ENCODE measurements around the gene C12orf42. TPM values are rescaled to one million over a fixed set of nuclear protein-coding genes. Genes with fewer than 3 reads are reported as not detected.

Gene C12orf42
- total and polyA plus RNA-seq, 10 of the 15 experiments (the other 5 are each of a cell fraction or from before 2014, with no cell fraction given) = 1.4 to 7.0 (median 2.4) TPM

GRCh38 chr12:103279444-103279843, 216.3 kb downstream of the C12orf42 start (continued):
- peak; percentile 89; the same call in 1 of the 2 replicates for TF ChIP-seq FOXM1 (IDR thresholded peaks at IDR 0.05; ENCODE audit: low read depth, low read length)
- no peak for TF ChIP-seq ASH2L (IDR thresholded peaks at IDR 0.05; ENCODE audit: borderline replicate concordance, low read depth)
- no peak for TF ChIP-seq HDGF (IDR thresholded peaks at IDR 0.05)
- peak; percentile 35; the same call in 1 of the 2 replicates for TF ChIP-seq ZNF217 (IDR thresholded peaks at IDR 0.05)
- peak; percentile 65; the same call in 1 of the 2 replicates for TF ChIP-seq CREB1 (IDR thresholded peaks at IDR 0.05; ENCODE audit: low read depth)
- TF ChIP-seq ATF7 (IDR thresholded peaks at IDR 0.05; ENCODE audit: low read depth) = peak; percentile 91
- peak; percentile 69 to 78 for TF ChIP-seq BHLHE40 (IDR thresholded peaks at IDR 0.05; ENCODE audit: borderline replicate concordance in 1 of 2, low read depth in 2 of 2, low read length in 1 of 2)
- TF ChIP-seq RB1 (IDR thresholded peaks at IDR 0.05; ENCODE audit: borderline replicate concordance) = no peak; the same call in 1 of the 2 replicates
- TF ChIP-seq ETV6 (conservative IDR thresholded peaks at IDR 0.05 in 1 of 2, IDR thresholded peaks at IDR 0.05 in 1 of 2; ENCODE audit: borderline replicate concordance in 1 of 2, low read depth in 1 of 2) = peak in 1 of 2 experiments; percentile 90; a peak in 2 of 4 replicates
- TF ChIP-seq JUNB (IDR thresholded peaks at IDR 0.05) = peak; percentile 94
- TF ChIP-seq TBL1XR1 (IDR thresholded peaks at IDR 0.05; ENCODE audit: low read depth, low read length) = peak; percentile 16; the same call in 1 of the 2 replicates
- peak; percentile 83 for TF ChIP-seq IKZF1 (conservative IDR thresholded peaks at IDR 0.05)
- TF ChIP-seq ZBTB40 (IDR thresholded peaks at IDR 0.05; ENCODE audit: borderline replicate concordance) = no peak
- TF ChIP-seq KAT2A (conservative IDR thresholded peaks at IDR 0.05; ENCODE audit: control insufficient read depth, low read depth, low read length) = no peak
- TF ChIP-seq JUND (IDR thresholded peaks at IDR 0.05; ENCODE audit: low read depth, low read length) = peak; percentile 73
- TF ChIP-seq, protein P1, sequence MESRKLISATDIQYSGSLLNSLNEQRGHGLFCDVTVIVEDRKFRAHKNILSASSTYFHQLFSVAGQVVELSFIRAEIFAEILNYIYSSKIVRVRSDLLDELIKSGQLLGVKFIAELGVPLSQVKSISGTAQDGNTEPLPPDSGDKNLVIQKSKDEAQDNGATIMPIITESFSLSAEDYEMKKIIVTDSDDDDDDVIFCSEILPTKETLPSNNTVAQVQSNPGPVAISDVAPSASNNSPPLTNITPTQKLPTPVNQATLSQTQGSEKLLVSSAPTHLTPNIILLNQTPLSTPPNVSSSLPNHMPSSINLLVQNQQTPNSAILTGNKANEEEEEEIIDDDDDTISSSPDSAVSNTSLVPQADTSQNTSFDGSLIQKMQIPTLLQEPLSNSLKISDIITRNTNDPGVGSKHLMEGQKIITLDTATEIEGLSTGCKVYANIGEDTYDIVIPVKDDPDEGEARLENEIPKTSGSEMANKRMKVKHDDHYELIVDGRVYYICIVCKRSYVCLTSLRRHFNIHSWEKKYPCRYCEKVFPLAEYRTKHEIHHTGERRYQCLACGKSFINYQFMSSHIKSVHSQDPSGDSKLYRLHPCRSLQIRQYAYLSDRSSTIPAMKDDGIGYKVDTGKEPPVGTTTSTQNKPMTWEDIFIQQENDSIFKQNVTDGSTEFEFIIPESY (IDR thresholded peaks at IDR 0.05) = no peak
- TF ChIP-seq, protein P2, sequence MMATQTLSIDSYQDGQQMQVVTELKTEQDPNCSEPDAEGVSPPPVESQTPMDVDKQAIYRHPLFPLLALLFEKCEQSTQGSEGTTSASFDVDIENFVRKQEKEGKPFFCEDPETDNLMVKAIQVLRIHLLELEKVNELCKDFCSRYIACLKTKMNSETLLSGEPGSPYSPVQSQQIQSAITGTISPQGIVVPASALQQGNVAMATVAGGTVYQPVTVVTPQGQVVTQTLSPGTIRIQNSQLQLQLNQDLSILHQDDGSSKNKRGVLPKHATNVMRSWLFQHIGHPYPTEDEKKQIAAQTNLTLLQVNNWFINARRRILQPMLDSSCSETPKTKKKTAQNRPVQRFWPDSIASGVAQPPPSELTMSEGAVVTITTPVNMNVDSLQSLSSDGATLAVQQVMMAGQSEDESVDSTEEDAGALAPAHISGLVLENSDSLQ (IDR thresholded peaks at IDR 0.05) = peak; percentile 79
- peak; percentile 89 for TF ChIP-seq IRF4 (IDR thresholded peaks at IDR 0.05; ENCODE audit: low read depth, low read length)
- TF ChIP-seq ZNF274 (IDR thresholded peaks at IDR 0.05; ENCODE audit: insufficient read depth, insufficient read length) = no peak
- TF ChIP-seq MAX (IDR thresholded peaks at IDR 0.05; ENCODE audit: low read depth, low read length) = no peak
- TF ChIP-seq SP1 (IDR thresholded peaks at IDR 0.05; ENCODE audit: low read depth, low read length) = peak; percentile 24
- peak; percentile 93 for TF ChIP-seq BCL11A (IDR thresholded peaks at IDR 0.05; ENCODE audit: low read depth, low read length)
- TF ChIP-seq NRF1 (conservative IDR thresholded peaks at IDR 0.05; ENCODE audit: low read depth, low read length) = no peak
- TF ChIP-seq TCF3 (IDR thresholded peaks at IDR 0.05; ENCODE audit: borderline replicate concordance, insufficient read depth, low read depth, low read length) = no peak

Measured in GM12878 (cell line).